ENCODE results near the gene OTUB2. TPM values are rescaled to one million over a fixed set of nuclear protein-coding genes. Genes with fewer than 3 reads are reported as not detected.

The OTUB2 gene
- total RNA-seq, 1 donor from 2014 or later = 5.5 TPM

GRCh38 chr14:93997082-93997481 is 29.1 kb upstream of the OTUB2 start, which contains the start of gene CCDC197:
TSS of gene CCDC197 (plus strand) at chr14:93997301. CDS start at chr14:93998132, 831 bp downstream.
- ATAC-seq = no peak

DNA sequence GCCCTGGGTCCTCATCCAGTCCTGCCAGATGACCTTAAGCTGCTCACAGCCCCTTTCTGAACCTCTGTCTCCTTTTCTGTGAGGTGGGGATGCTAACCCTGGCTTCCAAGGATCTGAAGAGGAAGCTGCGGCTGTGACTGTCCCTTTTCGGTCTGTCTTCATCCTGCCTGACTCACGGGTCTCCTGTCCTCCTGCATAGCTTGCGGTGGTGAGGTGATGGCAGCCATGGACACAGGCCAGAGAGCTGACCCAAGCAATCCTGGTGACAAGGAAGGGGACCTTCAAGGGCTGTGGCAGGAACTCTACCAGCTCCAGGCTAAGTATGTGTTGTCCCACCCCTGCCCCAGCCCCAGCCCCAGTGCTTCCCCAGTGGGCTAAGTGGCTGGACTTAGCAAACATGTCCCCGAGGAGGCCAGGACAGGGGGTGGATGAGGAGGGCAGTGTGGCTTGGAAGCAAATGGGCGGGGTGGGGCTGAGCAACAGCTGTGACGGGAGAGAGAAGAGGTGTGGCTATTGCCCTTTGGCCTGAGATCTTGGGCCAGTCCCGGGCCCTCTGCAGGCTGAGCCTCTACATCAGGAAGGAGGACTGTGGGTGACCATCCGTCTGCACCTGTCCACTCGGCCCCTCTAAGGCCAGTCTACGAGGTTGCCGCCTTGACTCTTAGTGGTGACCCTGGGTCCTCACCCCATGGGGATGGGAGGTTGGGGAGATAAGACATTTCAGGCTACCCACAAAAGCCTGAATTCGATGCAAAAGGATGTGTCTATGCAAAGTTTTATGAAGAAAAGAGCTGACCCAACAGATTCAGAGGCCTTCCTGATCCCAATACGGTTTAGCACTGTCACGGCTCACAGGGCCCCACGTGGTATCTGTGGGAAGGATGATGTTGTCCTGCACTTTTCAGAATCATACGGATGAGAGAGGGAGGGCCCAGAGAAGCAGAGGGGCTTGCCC is 27.9 kb upstream of the OTUB2 start:
- no peak for ATAC-seq

DNA sequence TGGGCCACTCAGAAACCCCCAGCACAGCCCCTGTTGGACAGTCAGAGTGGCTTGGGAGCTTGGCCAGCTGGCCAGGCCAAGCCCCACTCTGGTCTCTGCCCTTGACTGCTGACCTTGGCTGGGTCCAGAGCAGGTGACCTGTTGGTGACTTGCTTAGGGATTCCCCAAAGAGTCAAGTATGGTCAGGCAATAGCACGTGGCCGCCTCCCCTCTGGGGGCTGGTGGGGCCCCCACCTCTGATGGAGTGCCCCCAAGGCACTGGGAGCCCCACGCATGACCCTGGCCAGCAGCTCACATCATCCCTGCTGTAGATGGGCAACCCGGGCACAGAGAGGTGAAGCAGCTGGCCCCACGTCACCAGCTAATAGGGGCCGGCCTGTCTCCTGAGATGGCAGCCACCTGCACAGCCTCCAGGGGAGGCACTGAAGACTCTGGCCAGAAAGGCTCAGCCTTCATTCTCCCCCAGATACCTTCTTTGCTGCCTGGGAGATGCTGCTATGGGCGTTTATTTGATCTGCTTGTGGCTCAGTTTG is 27.2 kb upstream of the OTUB2 start:
- ATAC-seq = no peak

DNA sequence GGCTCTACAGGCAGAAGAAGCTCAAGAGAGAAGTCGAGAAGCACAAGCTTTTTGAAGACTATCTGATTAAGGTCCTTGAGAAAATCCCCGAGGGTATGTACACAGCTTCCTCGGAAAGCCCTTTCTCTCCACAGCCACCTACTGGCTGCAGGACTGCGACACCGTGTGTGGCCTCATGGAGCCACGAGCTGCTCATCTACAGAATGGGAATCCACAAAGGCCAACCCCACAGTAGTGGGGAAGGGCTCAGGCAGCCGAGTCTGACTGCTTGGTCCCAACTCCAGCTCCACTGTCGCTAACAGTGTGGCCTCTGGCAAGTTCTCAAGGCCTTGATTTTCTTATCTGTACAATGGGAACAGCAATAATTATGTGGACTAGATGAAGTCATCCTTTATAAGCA is 26.6 kb upstream of the OTUB2 start:
- ATAC-seq = no peak

- no peak for ATAC-seq
Measured at GRCh38 chr14:94000267-94000666, 25.9 kb upstream of the OTUB2 start.

DNA sequence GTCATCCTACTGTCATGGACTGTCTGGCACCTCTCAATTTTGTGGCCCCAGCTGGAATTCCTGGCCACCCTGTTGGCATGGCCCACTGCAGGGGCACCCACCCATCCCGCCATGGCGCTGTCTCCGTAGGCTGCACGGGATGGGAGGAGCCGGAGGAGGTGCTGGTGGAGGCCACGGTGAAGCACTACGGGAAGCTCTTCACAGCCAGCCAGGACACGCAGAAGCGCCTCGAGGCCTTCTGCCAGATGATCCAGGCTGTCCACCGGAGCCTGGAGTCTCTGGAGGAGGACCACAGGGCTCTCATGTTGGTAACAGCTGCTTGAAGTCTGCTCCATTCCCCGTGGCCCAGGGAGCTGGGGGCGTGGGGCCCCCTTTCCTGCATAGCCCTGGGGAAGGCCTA is 25.1 kb upstream of the OTUB2 start:
- peak; percentile 24 for ATAC-seq

GRCh38 chr14:94001501-94002396 is 24.4 kb upstream of the OTUB2 start:
- peak; percentile 81 for ATAC-seq

GRCh38 chr14:94003397-94003796 is 22.7 kb upstream of the OTUB2 start:
- ATAC-seq = no peak

DNA sequence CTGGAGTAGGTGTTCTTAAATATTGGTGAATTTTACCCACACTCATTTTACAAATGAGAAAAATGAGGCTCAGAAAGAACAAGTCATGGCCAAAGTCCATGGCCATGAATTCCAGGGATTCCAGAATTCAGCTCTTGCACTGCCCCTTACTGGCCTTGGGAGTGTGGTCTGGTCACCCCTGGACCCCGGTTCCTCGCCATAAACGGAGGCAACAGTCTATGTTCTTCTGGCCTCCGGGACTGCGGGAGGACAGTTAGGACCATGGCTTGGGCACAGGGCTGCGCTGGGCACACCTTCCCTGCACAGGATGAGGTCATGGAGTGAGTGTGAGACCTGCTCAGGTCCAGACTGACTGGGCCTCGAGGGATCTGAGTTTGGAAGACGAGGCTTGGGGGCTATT is 22.1 kb upstream of the OTUB2 start:
- ATAC-seq = no peak

DNA sequence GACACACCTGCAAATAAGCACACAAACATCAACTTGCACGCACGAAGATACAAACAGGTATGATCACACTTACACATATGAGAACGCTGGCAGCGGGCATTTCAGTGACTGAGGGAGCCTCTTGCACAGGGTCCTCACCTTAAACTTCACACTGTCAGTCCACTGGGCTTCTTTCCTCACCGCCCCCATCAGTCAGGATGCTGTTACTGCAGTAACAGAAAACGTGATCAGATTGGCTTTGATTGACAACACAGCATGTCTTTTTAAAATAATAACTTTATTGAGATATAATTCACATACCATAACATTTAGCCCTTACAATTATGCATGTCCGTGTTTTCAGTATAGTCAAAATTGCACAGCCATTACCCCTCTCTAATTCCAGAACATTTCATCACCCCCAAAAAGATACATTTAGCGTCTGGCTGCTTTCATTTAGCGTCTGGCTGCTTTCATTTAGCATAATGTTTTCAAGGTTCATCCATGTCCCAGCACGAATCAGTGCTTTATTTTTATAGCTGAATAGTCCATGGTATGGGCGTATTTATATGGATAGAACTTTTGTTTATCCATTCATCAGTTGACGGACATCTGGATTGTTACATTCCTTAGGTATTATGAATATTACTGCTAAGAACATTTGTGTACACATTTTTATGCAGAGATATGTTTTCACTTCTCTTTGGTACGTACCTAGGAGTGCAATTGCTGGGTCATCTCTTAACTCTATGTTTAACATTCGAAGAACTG is 20.6 kb upstream of the OTUB2 start:
- no peak for ATAC-seq

GRCh38 chr14:94008234-94008633 is 17.9 kb upstream of the OTUB2 start:
- no peak for ATAC-seq

DNA sequence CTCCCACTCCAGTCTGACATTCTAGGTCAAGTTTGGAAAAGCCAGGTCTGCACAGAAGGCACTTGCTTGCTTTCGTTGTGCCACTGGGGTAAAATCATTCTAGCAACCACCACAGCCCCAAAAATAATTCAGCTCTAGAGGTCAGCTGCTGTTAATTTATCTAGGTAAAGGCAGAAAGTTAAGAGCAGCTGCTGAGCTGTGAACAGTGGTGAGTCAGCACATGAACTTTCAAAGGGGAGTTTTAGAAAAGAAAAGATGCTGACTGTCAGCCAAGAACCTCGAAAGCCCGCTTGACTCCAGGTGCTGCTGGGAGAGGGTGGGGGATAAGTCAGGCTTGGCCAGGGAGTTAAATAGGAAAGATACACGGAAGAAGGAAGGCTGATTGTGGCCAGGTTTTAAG is 16.4 kb upstream of the OTUB2 start:
- peak; percentile 55 for ATAC-seq

- no peak for ATAC-seq
Measured at GRCh38 chr14:94010625-94011024, 15.5 kb upstream of the OTUB2 start.

GRCh38 chr14:94011795-94012194 is 14.3 kb upstream of the OTUB2 start:
- no peak for ATAC-seq

DNA sequence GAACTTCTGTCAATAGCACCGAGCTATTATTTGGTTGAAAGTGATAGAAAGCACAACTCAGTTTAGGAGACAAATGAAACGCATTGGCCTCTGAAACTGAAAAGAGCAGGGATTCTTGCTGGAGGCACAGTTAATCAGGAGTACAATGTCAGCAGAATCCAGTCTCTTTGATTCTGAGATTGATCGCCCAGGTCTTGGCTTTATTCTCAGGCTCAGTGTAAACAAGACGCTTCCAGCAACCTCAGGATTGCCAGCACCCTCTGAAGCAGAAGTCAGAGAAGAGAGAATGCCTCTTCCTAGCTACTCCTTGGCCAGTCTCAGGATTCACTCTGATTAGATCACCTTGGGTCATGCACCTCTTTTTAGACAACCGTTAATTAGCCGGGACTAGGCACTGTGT is 11.8 kb upstream of the OTUB2 start:
- ATAC-seq = no peak

DNA sequence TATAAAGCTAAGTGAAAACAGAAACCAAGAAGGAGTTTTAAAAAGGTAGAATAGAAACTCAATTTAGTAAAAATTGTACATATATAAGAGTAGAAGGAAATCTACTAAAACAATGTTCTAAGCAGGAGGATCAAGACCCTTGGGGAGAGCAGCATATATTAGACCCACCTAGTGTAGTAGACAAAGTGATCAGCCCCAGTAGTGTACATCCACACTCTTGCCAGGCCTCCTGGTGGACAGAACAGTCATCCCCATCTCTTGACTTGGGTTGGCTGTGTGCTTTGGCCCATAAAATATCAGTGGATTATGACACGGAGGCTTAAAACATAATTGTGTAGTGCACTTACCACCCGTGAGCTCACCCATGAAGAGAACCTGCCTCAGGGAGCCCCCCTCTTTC is 10.9 kb upstream of the OTUB2 start:
- ATAC-seq = no peak

- no peak for ATAC-seq
Measured at GRCh38 chr14:94016446-94016976, 9.6 kb upstream of the OTUB2 start.

GRCh38 chr14:94018308-94018707 is 7.8 kb upstream of the OTUB2 start:
- no peak for ATAC-seq

GRCh38 chr14:94019329-94019728 is 6.8 kb upstream of the OTUB2 start:
- no peak for ATAC-seq

GRCh38 chr14:94020267-94020666 is 5.9 kb upstream of the OTUB2 start:
- no peak for ATAC-seq

DNA sequence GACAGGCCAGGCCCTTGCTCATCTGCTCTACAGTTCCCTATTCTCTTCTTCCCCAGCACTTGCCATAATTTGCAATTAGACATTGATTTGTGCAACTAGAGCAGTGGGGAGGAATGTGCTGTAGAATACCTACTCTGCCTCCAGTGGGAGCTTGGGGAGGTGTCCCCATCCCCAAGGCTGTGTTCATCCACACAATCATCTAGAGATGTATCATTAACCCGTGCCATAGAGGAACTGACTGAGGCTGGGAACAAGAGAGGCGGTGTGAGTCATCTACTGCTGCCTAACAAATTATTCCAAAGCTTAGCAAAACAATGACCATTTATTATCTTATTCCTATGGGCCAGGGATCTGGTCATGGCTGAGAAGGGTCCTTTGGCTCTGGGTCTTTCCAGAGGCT is 5.1 kb upstream of the OTUB2 start:
- peak; percentile 23 for ATAC-seq

Data from esophagus mucosa (tissue), 1 donor.